ENCODE measurements around the gene TENT5A.

Gene TENT5A

DNA sequence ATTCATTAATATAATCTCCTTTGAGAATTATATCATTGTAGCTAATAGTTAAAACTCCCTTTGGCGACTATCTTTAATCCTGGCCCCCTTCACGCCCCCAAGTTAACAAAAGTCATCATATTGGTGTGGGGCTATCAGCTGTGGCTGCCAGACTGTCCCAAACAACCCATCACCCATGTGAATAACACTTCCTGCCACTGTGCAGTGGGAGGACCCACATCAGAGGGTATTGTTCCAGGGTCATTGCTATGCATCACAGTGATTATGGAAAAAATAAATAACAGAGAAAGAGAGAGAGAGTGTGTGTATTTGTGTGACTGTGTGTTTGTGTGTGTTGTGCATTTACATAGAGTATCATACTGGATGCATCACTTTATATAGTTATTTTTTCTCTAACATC lies 39.3 kb upstream of the TENT5A start:
- TF ChIP-seq FOXP2 (optimal IDR thresholded peaks at IDR 0.05; ENCODE audit: borderline replicate concordance, extremely low read depth, extremely low read length, insufficient read depth) (no peak), SIN3A (IDR thresholded peaks at IDR 0.05; ENCODE audit: borderline replicate concordance, insufficient read depth, low read length) (no peak), TAF1 (IDR thresholded peaks at IDR 0.05; ENCODE audit: borderline replicate concordance, insufficient read depth, low read length) (no peak), POLR2AphosphoS5 (IDR thresholded peaks at IDR 0.05; ENCODE audit: low read depth, low read length) (no peak)
- TF ChIP-seq, protein P1, sequence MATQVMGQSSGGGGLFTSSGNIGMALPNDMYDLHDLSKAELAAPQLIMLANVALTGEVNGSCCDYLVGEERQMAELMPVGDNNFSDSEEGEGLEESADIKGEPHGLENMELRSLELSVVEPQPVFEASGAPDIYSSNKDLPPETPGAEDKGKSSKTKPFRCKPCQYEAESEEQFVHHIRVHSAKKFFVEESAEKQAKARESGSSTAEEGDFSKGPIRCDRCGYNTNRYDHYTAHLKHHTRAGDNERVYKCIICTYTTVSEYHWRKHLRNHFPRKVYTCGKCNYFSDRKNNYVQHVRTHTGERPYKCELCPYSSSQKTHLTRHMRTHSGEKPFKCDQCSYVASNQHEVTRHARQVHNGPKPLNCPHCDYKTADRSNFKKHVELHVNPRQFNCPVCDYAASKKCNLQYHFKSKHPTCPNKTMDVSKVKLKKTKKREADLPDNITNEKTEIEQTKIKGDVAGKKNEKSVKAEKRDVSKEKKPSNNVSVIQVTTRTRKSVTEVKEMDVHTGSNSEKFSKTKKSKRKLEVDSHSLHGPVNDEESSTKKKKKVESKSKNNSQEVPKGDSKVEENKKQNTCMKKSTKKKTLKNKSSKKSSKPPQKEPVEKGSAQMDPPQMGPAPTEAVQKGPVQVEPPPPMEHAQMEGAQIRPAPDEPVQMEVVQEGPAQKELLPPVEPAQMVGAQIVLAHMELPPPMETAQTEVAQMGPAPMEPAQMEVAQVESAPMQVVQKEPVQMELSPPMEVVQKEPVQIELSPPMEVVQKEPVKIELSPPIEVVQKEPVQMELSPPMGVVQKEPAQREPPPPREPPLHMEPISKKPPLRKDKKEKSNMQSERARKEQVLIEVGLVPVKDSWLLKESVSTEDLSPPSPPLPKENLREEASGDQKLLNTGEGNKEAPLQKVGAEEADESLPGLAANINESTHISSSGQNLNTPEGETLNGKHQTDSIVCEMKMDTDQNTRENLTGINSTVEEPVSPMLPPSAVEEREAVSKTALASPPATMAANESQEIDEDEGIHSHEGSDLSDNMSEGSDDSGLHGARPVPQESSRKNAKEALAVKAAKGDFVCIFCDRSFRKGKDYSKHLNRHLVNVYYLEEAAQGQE (IDR thresholded peaks at IDR 0.05; ENCODE audit: insufficient read depth in 1 of 2, low read depth in 2 of 2, low read length in 2 of 2), result no peak

DNA sequence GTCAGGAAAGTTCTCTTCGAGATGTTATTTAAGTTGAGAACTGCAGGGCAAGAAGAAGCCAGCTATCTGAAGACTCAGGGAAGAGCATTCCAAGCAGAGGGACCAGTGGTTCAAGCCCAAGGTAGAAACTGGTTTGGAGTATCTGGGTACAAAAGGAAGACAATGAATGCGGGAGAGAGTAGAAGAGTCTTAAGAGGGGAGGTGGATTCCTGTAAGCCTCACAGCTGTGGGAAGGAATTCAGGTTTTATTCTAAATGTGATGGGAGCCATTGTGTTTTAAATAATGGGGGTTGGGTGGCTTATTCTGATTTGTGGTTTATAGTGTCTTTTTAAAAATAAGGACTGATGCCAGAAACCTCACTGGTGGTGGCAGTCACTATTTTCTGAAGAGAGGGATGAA lies 37.6 kb upstream of the TENT5A start:
- no peak for TF ChIP-seq TAF1 (IDR thresholded peaks at IDR 0.05; ENCODE audit: borderline replicate concordance, insufficient read depth, low read length)

DNA sequence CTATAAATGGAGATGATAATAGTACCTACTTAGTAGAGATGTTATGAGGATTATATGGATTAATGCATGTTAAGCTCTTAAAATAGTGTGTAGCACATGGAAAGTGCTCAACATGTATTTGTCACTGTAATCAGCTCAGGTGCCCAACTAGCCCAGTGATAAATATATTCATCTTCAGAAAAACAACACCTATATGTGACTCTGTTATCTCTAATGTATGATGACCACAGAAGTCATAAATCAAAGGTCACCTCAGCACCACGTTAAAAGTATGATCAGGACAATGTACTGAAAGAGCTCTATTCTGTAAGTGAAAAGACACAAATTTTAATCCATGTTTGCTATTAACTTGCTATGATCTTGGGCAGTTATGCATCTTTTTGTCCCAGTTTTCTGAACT lies 36.8 kb upstream of the TENT5A start:
- TF ChIP-seq TAF1 (IDR thresholded peaks at IDR 0.05; ENCODE audit: borderline replicate concordance, insufficient read depth, low read length), result no peak
- TF ChIP-seq SIN3A (IDR thresholded peaks at IDR 0.05; ENCODE audit: borderline replicate concordance, insufficient read depth, low read length), result no peak
- no peak for TF ChIP-seq POLR2AphosphoS5 (IDR thresholded peaks at IDR 0.05; ENCODE audit: low read depth, low read length)
- no peak for TF ChIP-seq FOXP2 (optimal IDR thresholded peaks at IDR 0.05; ENCODE audit: borderline replicate concordance, extremely low read depth, extremely low read length, insufficient read depth)
- TF ChIP-seq, protein P1 (IDR thresholded peaks at IDR 0.05; ENCODE audit: insufficient read depth in 1 of 2, low read depth in 2 of 2, low read length in 2 of 2), result no peak

DNA sequence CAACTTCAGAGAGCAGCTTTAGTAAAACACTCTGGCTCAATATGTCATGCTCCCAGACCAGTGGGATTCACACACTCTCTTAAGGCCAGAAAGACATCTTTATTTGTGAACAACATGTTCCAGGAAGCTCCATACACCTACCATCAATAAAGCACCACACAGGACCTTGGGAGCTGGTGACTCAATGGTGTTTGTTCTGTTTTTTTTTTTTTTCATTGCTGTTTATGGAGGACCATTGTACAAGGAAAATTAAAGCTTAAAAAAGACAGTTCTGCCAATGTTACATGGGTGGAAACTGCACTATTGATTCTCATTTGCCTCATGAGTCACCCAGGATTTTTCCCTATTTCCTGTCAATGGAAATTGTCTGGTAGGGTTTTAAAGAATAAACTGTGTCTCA lies 36.3 kb upstream of the TENT5A start:
- TF ChIP-seq POLR2AphosphoS5 (IDR thresholded peaks at IDR 0.05; ENCODE audit: low read depth, low read length) (no peak), SIN3A (IDR thresholded peaks at IDR 0.05; ENCODE audit: borderline replicate concordance, insufficient read depth, low read length) (no peak), FOXP2 (optimal IDR thresholded peaks at IDR 0.05; ENCODE audit: borderline replicate concordance, extremely low read depth, extremely low read length, insufficient read depth) (no peak), TAF1 (IDR thresholded peaks at IDR 0.05; ENCODE audit: borderline replicate concordance, insufficient read depth, low read length) (no peak)
- TF ChIP-seq, protein P1 (IDR thresholded peaks at IDR 0.05; ENCODE audit: insufficient read depth in 1 of 2, low read depth in 2 of 2, low read length in 2 of 2), result no peak

DNA sequence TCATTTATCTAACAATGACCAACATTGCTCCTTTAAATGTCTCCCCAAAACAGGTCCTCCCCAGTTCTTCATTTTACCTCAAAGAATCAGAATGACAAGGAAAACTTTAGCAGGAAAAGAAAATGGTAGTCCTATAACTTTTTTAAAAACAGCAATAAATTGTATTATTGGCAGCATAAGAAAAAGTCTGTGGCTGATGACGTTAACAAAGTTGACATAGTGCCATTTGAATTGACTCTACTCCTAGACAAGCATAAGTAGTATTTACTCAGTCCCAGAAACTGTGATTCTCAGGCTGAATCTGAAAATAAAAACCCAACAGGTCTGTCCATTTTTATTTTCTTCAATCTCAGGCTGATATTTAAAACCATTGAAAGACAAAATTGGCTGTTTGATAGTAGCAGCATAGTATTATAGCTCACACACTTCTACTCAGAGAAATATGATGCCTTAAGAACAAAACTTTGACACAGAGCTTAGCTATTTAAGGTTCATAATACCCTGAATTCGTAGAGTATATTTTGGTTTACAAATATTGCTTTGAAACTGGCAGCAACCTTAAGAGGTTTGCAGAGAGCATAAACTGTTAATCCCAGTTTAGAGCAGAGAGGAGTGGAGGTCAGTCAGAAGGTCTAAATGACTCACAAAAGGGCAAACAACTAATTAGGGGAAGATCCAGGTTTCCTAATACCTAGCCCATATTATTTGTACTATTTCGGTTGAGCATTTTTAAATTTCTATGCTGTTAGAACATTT lies 35.0 kb upstream of the TENT5A start:
- TF ChIP-seq SIN3A (IDR thresholded peaks at IDR 0.05; ENCODE audit: borderline replicate concordance, insufficient read depth, low read length) (no peak), POLR2AphosphoS5 (IDR thresholded peaks at IDR 0.05; ENCODE audit: low read depth, low read length) (no peak), FOXP2 (optimal IDR thresholded peaks at IDR 0.05; ENCODE audit: borderline replicate concordance, extremely low read depth, extremely low read length, insufficient read depth) (no peak), TAF1 (IDR thresholded peaks at IDR 0.05; ENCODE audit: borderline replicate concordance, insufficient read depth, low read length) (no peak)
- TF ChIP-seq, protein P1 (IDR thresholded peaks at IDR 0.05; ENCODE audit: insufficient read depth in 1 of 2, low read depth in 2 of 2, low read length in 2 of 2), result no peak

Data from PFSK-1 (cell line).